Endometrial microvascular endothelial cells (primary cell): Measurements from ENCODE around the gene SH3PXD2A. TPM values are rescaled to one million over a fixed set of nuclear protein-coding genes. Genes with fewer than 3 reads are reported as not detected.
"Not testable (repeated sequence)": the region's sequence is repeated elsewhere in the genome, so short reads cannot be mapped to it uniquely, and the experiment has no call there.

Experiments used
- in situ Hi-C: cut with HindIII; loops from 2 replicates; pipeline ENCODE4 v1.10.0; 2017; ENCODE audit warnings: low sequenced_read_pairs, low pct_unique_long_range_greater_than_20kb; ENCODE audit errors: inconsistent ontology term
- total RNA-seq: library from RNA; depleted of rRNA; stranded (reverse); fragments of >200 nt; gene quantifications from one replicate; pipeline ENCODE4 v1.2.3, GENCODE V29; 2015; ENCODE audit errors: inconsistent ontology term

SH3PXD2A gene
- total RNA-seq, 1 donor from 2014 or later, result 7.6 TPM

- in situ Hi-C loops, result no loop called here
Measured at GRCh38 chr10:103852189-103852711, 3.1 kb downstream of the SH3PXD2A start.

DNA sequence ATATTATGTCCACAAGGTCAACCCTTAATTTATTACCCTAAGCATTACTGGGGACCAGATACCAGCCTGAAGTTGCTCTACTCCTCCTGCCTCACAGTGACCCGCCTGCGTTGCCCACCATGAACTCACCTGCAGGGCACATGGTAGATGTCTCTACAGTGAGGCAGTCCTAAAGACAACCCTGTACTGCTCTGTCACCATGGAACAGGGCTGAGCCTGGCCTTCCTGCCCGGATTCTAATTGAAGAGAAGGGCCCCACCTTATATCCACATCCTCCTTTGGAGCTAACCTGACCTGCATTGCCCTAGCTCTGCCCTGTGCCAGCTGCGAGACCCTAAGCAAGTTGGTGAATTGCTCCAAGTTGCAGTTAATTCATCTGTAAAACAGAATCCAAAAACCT is 4.1 kb downstream of the SH3PXD2A start:
- in situ Hi-C loops, result no loop called here

GRCh38 chr10:103850572-103850895 is 4.8 kb downstream of the SH3PXD2A start:
- in situ Hi-C loops, result no loop called here

DNA sequence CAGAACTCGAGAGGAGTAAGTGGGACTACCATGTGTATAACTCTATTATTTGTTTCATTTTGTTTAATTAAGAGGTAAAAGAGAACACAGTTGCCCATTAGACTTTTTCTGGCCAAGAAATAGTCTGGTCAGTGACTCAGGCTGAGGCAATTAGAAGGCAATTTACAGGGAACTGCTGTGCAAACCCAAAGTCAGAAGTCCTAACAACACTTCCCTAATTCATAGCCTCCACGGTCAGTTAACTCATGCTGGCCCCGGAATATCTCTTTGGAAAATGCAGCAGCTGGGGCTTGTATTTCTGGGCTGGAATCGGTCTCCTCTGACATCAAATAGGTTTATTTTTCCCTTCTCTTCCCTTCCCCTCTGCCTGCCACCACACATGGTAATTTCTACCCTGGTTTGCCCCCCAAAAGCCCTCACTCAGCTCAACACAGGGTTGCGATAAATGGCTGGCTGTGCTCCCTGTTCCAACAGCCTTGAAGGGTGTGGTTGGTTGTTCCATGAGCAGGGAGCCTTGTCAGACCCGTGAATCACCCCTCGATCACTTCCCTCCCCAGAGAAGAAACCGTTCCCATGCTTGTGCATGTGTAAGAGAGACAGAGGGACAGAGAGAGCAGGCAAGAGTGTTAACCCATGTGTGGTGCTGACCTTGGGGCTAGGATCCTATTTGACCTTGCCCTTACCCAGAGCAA is 5.3 kb downstream of the SH3PXD2A start:
- in situ Hi-C loops, result no loop called here

GRCh38 chr10:103849212-103849877 is 6.0 kb downstream of the SH3PXD2A start:
- in situ Hi-C loops, result no loop called here

- in situ Hi-C loops, result no loop called here
Measured at GRCh38 chr10:103847909-103848468, 7.4 kb downstream of the SH3PXD2A start.

DNA sequence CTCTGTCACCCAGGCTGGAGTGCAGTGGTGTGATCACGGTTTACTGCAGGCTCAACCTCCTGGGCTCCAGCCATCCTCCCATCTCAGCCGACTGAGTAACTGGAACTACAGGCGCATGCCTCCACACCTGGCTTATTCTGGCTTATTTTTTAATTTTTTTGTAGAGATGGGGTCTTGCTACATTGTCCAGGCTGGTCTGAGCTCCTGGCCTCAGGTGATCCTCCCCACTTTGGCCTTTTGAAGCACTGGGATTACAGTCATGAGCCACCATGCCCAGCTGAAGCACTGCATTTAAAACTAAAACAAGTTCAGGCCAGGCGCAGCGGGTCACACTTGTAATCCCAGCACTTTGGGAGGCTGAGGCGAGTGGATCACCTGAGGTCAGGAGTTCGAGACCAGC is 8.0 kb downstream of the SH3PXD2A start:
- in situ Hi-C loops, result no loop called here

- in situ Hi-C loops, result no loop called here
Measured at GRCh38 chr10:103845972-103846371, 9.4 kb downstream of the SH3PXD2A start.

GRCh38 chr10:103845346-103845745 is 10.0 kb downstream of the SH3PXD2A start:
- in situ Hi-C loops, result not testable (repeated sequence)

DNA sequence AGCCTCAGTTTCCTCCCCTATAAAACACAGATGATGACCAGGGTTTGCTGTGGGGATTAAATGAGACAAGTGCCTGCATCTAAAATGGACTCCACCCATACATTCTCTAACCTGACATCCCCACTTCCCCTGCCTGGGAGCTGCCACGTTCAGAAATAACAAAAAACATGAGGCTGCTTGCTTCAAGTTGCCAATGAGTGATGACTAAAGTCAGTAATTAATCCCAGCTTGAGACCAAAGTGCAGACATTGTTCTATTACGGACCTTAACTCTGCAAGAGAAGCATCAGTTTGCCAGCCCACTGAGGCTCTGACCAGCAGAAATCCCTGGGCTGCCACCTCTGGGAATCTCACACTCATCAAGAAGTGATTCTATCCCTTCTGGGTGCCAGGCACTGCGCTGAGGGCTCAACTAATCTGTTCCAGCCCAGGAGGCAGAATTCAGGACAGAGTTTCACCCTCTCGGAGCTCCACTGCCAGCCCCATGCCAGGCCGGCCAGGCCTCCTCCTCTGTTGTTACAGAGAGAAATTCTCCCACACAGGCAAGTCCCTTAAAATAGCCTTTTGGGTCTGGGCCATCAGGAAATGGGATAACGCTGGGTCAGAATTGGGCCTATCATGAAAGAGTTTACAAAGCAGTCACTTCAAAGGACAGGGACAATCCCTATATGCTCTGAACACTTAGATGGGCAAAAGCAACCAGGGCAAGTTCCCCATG is 11.4 kb downstream of the SH3PXD2A start:
- in situ Hi-C loops, result no loop called here

- in situ Hi-C loops, result no loop called here
Measured at GRCh38 chr10:103843045-103843444, 12.3 kb downstream of the SH3PXD2A start.

DNA sequence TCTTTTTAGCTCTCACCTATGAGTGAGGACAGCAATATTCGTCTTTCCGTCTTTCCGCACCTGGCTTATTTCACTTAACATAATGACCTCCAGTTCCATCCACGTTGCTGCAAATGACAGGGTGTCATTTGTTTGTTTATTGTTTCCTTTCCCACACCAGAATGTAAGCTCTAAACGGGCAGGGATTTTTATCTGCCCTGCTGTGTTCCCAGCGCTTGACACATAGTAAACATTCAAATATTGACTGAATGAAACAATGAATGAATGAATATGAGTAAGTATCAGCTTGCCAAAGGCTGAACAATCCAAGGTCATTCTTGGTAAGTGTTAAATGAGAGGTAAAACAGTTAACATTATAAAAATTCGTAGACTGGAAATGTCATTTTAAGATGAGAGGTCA is 12.8 kb downstream of the SH3PXD2A start:
- in situ Hi-C loops, result no loop called here

DNA sequence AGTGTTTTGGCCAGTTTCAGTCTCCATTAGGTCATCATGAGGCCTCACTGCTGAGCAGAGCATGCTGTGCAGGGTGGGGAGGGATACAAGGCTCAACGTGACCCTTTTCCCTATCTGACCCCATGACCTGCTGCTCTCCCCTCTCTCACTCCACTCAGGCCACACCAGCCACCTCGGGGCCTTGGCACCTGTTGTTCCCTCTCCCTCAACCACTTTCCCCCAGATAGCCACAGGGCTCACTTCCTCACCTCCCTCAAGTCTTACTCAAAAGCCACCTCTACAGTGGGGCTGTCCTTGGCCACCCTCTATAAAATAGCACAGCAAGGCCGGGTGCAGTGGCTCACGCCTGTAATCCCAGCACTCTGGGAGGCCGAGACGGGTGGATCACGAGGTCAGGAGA is 13.9 kb downstream of the SH3PXD2A start:
- in situ Hi-C loops, result no loop called here

DNA sequence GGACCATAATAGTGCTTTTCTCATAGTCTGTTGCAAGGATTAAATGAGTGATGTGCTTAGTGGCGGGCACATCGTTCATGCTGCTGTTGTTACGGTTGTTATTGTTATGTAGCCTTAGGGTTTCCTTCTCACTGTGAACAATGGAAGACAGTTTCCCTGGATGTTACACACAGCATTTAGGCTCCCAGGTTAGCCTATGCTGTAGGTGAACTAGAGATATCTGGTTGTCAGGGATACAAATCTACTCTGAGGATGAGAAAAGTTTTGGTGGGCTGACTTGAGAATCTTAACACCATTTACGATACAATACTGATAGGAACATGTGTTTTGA is 14.7 kb downstream of the SH3PXD2A start:
- in situ Hi-C loops, result no loop called here

DNA sequence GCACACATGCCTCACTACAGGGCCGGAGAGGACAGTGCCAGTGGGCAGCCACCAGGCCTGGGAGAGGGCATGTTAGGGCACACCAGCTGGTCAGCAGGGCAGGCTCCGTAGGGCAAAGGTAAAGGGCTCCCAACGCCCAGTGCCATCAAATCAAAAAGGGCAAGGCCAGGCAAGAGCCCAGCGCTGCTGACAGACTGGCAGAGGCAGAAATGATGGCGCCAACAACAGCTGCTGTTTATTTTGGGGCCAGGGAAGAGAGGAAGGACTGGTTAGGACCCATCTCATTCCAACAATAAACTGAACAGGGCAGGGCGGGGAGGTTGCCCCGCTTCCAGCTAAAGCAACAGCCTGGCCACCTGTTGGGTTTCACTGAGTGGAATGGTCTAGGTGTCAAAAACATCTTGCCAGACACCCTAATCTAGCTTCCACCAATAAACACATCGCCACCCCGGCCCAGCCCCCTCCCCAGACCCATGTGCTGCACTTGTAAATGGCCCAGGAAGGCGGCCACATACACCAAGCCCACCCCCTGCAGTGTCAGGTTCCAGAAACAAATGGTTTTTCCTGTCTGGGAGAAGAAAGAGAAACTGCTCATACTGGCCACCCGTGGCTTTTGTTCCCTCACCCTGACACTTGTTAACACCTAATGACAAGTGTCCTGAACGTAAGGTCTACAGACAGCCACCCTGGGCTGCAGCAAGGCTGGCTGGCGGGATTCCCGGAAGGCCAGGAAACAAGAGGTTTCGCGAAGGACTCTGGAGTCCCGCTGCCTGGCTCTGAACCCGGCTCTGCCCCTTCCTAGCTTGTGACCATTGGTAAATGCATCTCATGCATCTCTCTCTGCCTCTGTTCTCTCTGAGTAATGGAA is 15.3 kb downstream of the SH3PXD2A start:
- in situ Hi-C loops, result no loop called here

GRCh38 chr10:103839519-103839871 is 15.9 kb downstream of the SH3PXD2A start:
- in situ Hi-C loops, result no loop called here

GRCh38 chr10:103838862-103839518 is 16.4 kb downstream of the SH3PXD2A start:
- in situ Hi-C loops, result no loop called here

DNA sequence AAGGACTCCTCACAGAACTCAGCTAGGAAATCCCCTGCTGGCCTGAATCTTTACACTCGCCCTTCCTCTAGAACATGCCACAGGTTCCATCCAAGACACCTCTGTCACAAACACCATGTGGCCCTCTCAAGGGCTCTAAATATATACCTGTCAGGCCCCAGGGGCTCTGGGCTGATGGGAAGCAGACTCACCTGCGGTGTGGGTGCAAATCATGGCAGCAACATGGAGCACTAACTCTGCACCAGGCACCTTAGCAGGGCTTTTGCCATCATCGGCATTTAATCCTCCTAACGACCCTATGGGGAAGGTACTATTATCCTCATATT is 17.3 kb downstream of the SH3PXD2A start:
- in situ Hi-C loops, result no loop called here
